Liver (tissue), 9 donors: ENCODE measurements around the gene CACYBP. TPM values are rescaled to one million over a fixed set of nuclear protein-coding genes. Genes with fewer than 3 reads are reported as not detected.

Experiments
- DNase-seq: peaks from one replicate; pipeline ENCODE4 v3.0.0-alpha.2; 2017; ENCODE audit warnings: low spot score
- H3K27ac ChIP-seq, 2 donors: one replicate each; pipeline ENCODE4 v1.7.0; 2013; ENCODE audit warnings: inconsistent platforms in 2 of 2, low read length in 2 of 2, control low read depth in 1 of 2, low read depth in 1 of 2, mild to moderate bottlenecking in 1 of 2
- H3K27me3 ChIP-seq, 4 donors: one replicate each; pipeline versions ENCODE4 v1.6.1 to v1.7.0; 2013; ENCODE audit warnings: low read length in 3 of 4, inconsistent platforms in 1 of 4, mild to moderate bottlenecking in 1 of 4, moderate library complexity in 1 of 4; ENCODE audit not compliant: control insufficient read depth in 4 of 4, insufficient read depth in 4 of 4
- H3K36me3 ChIP-seq, 4 donors: one replicate each; pipeline versions ENCODE4 v1.6.1 to v1.7.0; 2013; ENCODE audit warnings: low read length in 3 of 4, mild to moderate bottlenecking in 3 of 4, low read depth in 1 of 4, moderate library complexity in 1 of 4; ENCODE audit not compliant: control insufficient read depth in 4 of 4, insufficient read depth in 3 of 4
- H3K4me1 ChIP-seq, 4 donors: one replicate each; pipeline versions ENCODE4 v1.6.1 to v1.7.0; 2013; ENCODE audit warnings: low read length in 3 of 4, mild to moderate bottlenecking in 3 of 4, moderate library complexity in 1 of 4; ENCODE audit not compliant: control insufficient read depth in 4 of 4, insufficient read depth in 4 of 4
- H3K4me3 ChIP-seq, 3 donors: one replicate each; pipeline versions ENCODE4 v1.6.1 to v1.7.0; 2013; ENCODE audit warnings: low read length in 3 of 3, control low read depth in 1 of 3, low read depth in 1 of 3, mild to moderate bottlenecking in 1 of 3
- H3K9ac ChIP-seq, 2 donors: one replicate each; pipeline ENCODE4 v1.7.0; 2013; ENCODE audit warnings: low read length in 2 of 2, mild to moderate bottlenecking in 2 of 2, moderate library complexity in 2 of 2, control low read depth in 1 of 2, low read depth in 1 of 2
- H3K9me3 ChIP-seq, 4 donors: one replicate each; pipeline versions ENCODE4 v1.6.1 to v1.7.0; 2013; ENCODE audit warnings: low read length in 3 of 4; ENCODE audit not compliant: control insufficient read depth in 4 of 4
- EGR1 ChIP-seq, 2 donors: IDR thresholded peaks; 2 replicates each; pipeline ENCODE4 v1.6.1; 2016 to 2018; ENCODE audit warnings: antibody characterized with exemption in 2 of 2, low read depth in 2 of 2
- FOXA1 ChIP-seq: IDR thresholded peaks from 2 replicates; pipeline ENCODE4 v1.6.1; 2016; ENCODE audit warnings: antibody characterized with exemption
- FOXA2 ChIP-seq: IDR thresholded peaks from 2 replicates; pipeline ENCODE4 v1.6.1; 2016; ENCODE audit warnings: antibody characterized with exemption
- GABPA ChIP-seq, 2 donors: IDR thresholded peaks in 1 of 2; conservative IDR thresholded peaks in 1 of 2; 2 replicates each; pipeline ENCODE4 v1.6.1; 2016; ENCODE audit warnings: antibody characterized with exemption in 2 of 2, mild to moderate bottlenecking in 1 of 2, moderate library complexity in 1 of 2
- HNF4A ChIP-seq, 2 donors: conservative IDR thresholded peaks; 2 replicates each; pipeline ENCODE4 v1.6.1; 2016; ENCODE audit warnings: antibody characterized with exemption in 2 of 2, mild to moderate bottlenecking in 2 of 2
- HNF4G ChIP-seq: IDR thresholded peaks from 2 replicates; pipeline ENCODE4 v1.6.1; 2016; ENCODE audit warnings: antibody characterized with exemption
- JUND ChIP-seq, 2 donors: IDR thresholded peaks; 2 replicates each; pipeline ENCODE4 v1.6.1; 2016; ENCODE audit warnings: antibody characterized with exemption in 2 of 2
- NR2F2 ChIP-seq: IDR thresholded peaks from 2 replicates; pipeline ENCODE4 v1.6.1; 2016; ENCODE audit warnings: antibody characterized with exemption
- RAD21 ChIP-seq, 2 donors: IDR thresholded peaks; 2 replicates each; pipeline ENCODE4 v1.6.1; 2016; ENCODE audit warnings: antibody characterized with exemption in 2 of 2, mild to moderate bottlenecking in 2 of 2
- TAF1 ChIP-seq: conservative IDR thresholded peaks from 2 replicates; pipeline ENCODE4 v1.6.1; 2016; ENCODE audit warnings: antibody characterized with exemption, mild to moderate bottlenecking
- YY1 ChIP-seq: IDR thresholded peaks from 2 replicates; pipeline ENCODE4 v1.6.1; 2016; ENCODE audit warnings: antibody characterized with exemption, mild to moderate bottlenecking
- WGBS: extraction: QIAGEN DNeasy Blood & Tissue Kit; methylation state at CpG from one replicate; pipeline ENCODE4 v1.1.7; 2013; 5-methylcytosine and 5-hydroxymethylcytosine counted together
- polyA plus RNA-seq, 2 donors: library from polyadenylated mRNA; stranded (reverse) in 1 of 2; unstranded in 1 of 2; fragments of 200-250 nt in 1 of 2; fragments of >200 nt in 1 of 2; fragmentation: Nextera tagmentation in 1 of 2; extraction: Ambion mirVana in 1 of 2; gene quantifications; one replicate each; pipeline versions ENCODE4 v1.2.1 to v1.2.3, GENCODE V29; 2013 to 2015
- total RNA-seq, 2 donors: library from RNA; depleted of rRNA; stranded (reverse); fragments of >200 nt; gene quantifications; one replicate each; pipeline ENCODE4 v1.2.3, GENCODE V29; 2014
- TF ChIP-seq, protein P1 (sequence below): fragments of 150-350 bp; IDR thresholded peaks from 2 replicates; pipeline ENCODE4 v1.5.1; 2017; ENCODE audit warnings: improper control_type of control experiment, low read depth, low read length; ENCODE audit not compliant: missing input control
- TF ChIP-seq, protein P2 (sequence below): IDR thresholded peaks from 2 replicates; pipeline ENCODE4 v1.6.1; 2016; ENCODE audit warnings: antibody characterized with exemption
- TF ChIP-seq, protein P3 (sequence below): IDR thresholded peaks from 2 replicates; pipeline ENCODE4 v1.6.1; 2016; ENCODE audit warnings: antibody characterized with exemption
- TF ChIP-seq, protein P4 (sequence below): IDR thresholded peaks from 2 replicates; pipeline ENCODE4 v1.6.1; 2016; ENCODE audit warnings: antibody characterized with exemption
- TF ChIP-seq, protein P5 (sequence below): IDR thresholded peaks from 2 replicates; pipeline ENCODE4 v1.6.1; 2016; ENCODE audit warnings: antibody characterized with exemption, mild to moderate bottlenecking
- donor health status: healthy.
- donor health status: healthy.
- donor health status: healthy.
- donor health status: healthy.
- donor health status: healthy.

CACYBP gene
- total and polyA plus RNA-seq, 4 donors, result 26.4 to 81.2 (median 36.6) TPM

- TF ChIP-seq FOXA1, result no peak
Observed at GRCh38 chr1:174956976-174957375, 42.8 kb upstream of the CACYBP start (continued).

DNA sequence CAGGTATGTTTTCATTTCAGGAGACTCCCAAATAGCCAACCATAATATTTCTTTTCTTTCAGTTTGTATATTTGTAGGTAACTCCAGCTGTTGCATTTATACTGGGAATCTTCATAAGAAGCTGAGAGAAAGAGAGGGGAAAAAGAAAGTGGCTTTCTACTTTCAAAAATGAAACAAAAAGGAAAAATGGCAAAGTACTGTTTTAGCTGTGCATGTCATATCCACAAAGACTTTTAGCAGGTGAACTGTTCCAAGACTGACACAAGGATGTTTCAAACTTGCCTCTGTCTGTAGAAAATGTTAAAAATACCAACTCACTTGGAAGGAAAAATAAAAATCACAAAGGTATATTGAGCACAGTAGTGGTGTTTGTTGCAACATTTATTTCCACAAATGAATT is 41.9 kb upstream of the CACYBP start:
- Histone ChIP-seq H3K27ac (no peak overlapping the region), H3K4me3 (no peak overlapping the region), H3K36me3 (no peaks in the 10 kb centered on the region), H3K9me3 (no peaks in the 10 kb centered on the region), H3K9ac (no peak overlapping the region), H3K27me3 (no peaks in the 10 kb centered on the region), H3K4me1 (peaks cover 1 to 18% (median 13%) of the 10 kb centered on the region in 4 donors)
- TF ChIP-seq RAD21 (IDR thresholded peaks at IDR 0.05) (no peak), FOXA2 (no peak), TAF1 (no peak), GABPA (IDR thresholded peaks at IDR 0.05 in 1 of 2, conservative IDR thresholded peaks at IDR 0.05 in 1 of 2) (no peak), JUND (IDR thresholded peaks at IDR 0.05) (no peak), HNF4G (no peak), NR2F2 (no peak)
- DNase-seq, result no peak

GRCh38 chr1:174958396-174958795 is 41.4 kb upstream of the CACYBP start:
- H3K27ac ChIP-seq, result no peak overlapping the region
- no peak for DNase-seq
- no peaks in the 10 kb centered on the region for H3K36me3 ChIP-seq
- H3K9ac ChIP-seq, result no peak overlapping the region
- no peak overlapping the region for H3K4me3 ChIP-seq
- TF ChIP-seq JUND (IDR thresholded peaks at IDR 0.05) (no peak), NR2F2 (no peak), FOXA1 (no peak), YY1 (no peak), HNF4A (conservative IDR thresholded peaks at IDR 0.05) (no peak), EGR1 (IDR thresholded peaks at IDR 0.05; ENCODE audit: low read depth in 2 of 2) (no peak), HNF4G (no peak), RAD21 (IDR thresholded peaks at IDR 0.05) (no peak), GABPA (IDR thresholded peaks at IDR 0.05 in 1 of 2, conservative IDR thresholded peaks at IDR 0.05 in 1 of 2) (no peak), FOXA2 (no peak)
- TF ChIP-seq, protein P1, sequence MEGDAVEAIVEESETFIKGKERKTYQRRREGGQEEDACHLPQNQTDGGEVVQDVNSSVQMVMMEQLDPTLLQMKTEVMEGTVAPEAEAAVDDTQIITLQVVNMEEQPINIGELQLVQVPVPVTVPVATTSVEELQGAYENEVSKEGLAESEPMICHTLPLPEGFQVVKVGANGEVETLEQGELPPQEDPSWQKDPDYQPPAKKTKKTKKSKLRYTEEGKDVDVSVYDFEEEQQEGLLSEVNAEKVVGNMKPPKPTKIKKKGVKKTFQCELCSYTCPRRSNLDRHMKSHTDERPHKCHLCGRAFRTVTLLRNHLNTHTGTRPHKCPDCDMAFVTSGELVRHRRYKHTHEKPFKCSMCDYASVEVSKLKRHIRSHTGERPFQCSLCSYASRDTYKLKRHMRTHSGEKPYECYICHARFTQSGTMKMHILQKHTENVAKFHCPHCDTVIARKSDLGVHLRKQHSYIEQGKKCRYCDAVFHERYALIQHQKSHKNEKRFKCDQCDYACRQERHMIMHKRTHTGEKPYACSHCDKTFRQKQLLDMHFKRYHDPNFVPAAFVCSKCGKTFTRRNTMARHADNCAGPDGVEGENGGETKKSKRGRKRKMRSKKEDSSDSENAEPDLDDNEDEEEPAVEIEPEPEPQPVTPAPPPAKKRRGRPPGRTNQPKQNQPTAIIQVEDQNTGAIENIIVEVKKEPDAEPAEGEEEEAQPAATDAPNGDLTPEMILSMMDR, result no peak
- TF ChIP-seq, protein P2, sequence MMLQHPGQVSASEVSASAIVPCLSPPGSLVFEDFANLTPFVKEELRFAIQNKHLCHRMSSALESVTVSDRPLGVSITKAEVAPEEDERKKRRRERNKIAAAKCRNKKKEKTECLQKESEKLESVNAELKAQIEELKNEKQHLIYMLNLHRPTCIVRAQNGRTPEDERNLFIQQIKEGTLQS, result no peak
- TF ChIP-seq, protein P3, sequence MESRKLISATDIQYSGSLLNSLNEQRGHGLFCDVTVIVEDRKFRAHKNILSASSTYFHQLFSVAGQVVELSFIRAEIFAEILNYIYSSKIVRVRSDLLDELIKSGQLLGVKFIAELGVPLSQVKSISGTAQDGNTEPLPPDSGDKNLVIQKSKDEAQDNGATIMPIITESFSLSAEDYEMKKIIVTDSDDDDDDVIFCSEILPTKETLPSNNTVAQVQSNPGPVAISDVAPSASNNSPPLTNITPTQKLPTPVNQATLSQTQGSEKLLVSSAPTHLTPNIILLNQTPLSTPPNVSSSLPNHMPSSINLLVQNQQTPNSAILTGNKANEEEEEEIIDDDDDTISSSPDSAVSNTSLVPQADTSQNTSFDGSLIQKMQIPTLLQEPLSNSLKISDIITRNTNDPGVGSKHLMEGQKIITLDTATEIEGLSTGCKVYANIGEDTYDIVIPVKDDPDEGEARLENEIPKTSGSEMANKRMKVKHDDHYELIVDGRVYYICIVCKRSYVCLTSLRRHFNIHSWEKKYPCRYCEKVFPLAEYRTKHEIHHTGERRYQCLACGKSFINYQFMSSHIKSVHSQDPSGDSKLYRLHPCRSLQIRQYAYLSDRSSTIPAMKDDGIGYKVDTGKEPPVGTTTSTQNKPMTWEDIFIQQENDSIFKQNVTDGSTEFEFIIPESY, result no peak
- TF ChIP-seq, protein P4, sequence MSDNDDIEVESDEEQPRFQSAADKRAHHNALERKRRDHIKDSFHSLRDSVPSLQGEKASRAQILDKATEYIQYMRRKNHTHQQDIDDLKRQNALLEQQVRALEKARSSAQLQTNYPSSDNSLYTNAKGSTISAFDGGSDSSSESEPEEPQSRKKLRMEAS, result no peak
- TF ChIP-seq, protein P5, sequence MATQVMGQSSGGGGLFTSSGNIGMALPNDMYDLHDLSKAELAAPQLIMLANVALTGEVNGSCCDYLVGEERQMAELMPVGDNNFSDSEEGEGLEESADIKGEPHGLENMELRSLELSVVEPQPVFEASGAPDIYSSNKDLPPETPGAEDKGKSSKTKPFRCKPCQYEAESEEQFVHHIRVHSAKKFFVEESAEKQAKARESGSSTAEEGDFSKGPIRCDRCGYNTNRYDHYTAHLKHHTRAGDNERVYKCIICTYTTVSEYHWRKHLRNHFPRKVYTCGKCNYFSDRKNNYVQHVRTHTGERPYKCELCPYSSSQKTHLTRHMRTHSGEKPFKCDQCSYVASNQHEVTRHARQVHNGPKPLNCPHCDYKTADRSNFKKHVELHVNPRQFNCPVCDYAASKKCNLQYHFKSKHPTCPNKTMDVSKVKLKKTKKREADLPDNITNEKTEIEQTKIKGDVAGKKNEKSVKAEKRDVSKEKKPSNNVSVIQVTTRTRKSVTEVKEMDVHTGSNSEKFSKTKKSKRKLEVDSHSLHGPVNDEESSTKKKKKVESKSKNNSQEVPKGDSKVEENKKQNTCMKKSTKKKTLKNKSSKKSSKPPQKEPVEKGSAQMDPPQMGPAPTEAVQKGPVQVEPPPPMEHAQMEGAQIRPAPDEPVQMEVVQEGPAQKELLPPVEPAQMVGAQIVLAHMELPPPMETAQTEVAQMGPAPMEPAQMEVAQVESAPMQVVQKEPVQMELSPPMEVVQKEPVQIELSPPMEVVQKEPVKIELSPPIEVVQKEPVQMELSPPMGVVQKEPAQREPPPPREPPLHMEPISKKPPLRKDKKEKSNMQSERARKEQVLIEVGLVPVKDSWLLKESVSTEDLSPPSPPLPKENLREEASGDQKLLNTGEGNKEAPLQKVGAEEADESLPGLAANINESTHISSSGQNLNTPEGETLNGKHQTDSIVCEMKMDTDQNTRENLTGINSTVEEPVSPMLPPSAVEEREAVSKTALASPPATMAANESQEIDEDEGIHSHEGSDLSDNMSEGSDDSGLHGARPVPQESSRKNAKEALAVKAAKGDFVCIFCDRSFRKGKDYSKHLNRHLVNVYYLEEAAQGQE, result no peak
- H3K9me3 ChIP-seq, result no peaks in the 10 kb centered on the region
- peaks cover 1 to 14% (median 8%) of the 10 kb centered on the region in 4 donors for H3K4me1 ChIP-seq
- 84% methylated on average over 1 of the region's 1 CpG for WGBS
- H3K27me3 ChIP-seq, result no peaks in the 10 kb centered on the region
